ENCODE measurements around the gene VWA8. TPM values are rescaled to one million over a fixed set of nuclear protein-coding genes. Genes with fewer than 3 reads are reported as not detected.
A peak's percentile ranks its signal among the peaks of the same experiment; 100 is the strongest.

The VWA8 gene
- total and polyA plus RNA-seq, 4 donors = 7.1 to 50.3 (median 12.4) TPM

DNA sequence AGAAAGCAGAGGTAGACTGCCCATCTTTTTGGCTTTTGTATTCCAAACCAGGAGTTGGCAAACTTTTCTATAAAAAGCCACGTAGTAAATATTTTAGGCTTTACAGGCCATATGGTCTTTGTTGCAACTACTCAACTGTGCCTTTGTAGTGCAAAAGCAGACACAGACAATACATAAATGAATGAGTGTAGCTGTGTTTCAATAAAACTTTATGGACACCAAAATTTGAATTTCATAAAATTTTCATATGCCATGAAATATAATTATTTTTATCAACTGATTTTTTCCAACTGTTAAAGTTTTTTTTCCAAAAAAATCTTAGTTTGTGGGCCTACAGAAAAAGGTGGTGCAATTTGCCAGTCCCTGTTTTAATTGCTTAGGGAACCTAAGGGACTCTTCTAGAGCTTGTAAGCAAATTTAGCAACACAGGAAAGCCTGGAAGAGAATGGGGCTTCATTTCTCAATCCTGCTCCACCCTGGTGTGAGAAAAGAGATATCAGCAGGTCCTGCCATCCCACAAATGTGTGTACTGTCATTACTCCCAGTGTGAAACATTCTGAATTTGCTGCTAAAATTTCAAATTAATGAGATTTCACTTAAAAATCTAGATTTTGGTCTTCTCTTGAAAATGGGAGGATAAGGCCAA, 309.4 kb downstream of the VWA8 start:
- no peak for DNase-seq (ENCODE audit: low spot score)
- Histone ChIP-seq H3K4me1 (ENCODE audit: control insufficient read depth in 4 of 4, insufficient read depth in 4 of 4, low read length in 3 of 4) (no peaks in the 10 kb centered on the region), H3K27ac (ENCODE audit: low read depth in 1 of 2, low read length in 2 of 2) (no peak overlapping the region), H3K9me3 (ENCODE audit: control insufficient read depth in 4 of 4, low read length in 3 of 4) (no peaks in the 10 kb centered on the region), H3K36me3 (ENCODE audit: control insufficient read depth in 4 of 4, insufficient read depth in 3 of 4, low read depth in 1 of 4, low read length in 3 of 4) (no peaks in the 10 kb centered on the region), H3K27me3 (ENCODE audit: control insufficient read depth in 4 of 4, insufficient read depth in 4 of 4, low read length in 3 of 4) (no peaks in the 10 kb centered on the region), H3K9ac (ENCODE audit: low read depth in 1 of 2, low read length in 2 of 2) (no peak overlapping the region), H3K4me3 (ENCODE audit: low read depth in 1 of 3, low read length in 3 of 3) (no peak overlapping the region)
- no peak for TF ChIP-seq RAD21 (IDR thresholded peaks at IDR 0.05)
- TF ChIP-seq, protein P1, sequence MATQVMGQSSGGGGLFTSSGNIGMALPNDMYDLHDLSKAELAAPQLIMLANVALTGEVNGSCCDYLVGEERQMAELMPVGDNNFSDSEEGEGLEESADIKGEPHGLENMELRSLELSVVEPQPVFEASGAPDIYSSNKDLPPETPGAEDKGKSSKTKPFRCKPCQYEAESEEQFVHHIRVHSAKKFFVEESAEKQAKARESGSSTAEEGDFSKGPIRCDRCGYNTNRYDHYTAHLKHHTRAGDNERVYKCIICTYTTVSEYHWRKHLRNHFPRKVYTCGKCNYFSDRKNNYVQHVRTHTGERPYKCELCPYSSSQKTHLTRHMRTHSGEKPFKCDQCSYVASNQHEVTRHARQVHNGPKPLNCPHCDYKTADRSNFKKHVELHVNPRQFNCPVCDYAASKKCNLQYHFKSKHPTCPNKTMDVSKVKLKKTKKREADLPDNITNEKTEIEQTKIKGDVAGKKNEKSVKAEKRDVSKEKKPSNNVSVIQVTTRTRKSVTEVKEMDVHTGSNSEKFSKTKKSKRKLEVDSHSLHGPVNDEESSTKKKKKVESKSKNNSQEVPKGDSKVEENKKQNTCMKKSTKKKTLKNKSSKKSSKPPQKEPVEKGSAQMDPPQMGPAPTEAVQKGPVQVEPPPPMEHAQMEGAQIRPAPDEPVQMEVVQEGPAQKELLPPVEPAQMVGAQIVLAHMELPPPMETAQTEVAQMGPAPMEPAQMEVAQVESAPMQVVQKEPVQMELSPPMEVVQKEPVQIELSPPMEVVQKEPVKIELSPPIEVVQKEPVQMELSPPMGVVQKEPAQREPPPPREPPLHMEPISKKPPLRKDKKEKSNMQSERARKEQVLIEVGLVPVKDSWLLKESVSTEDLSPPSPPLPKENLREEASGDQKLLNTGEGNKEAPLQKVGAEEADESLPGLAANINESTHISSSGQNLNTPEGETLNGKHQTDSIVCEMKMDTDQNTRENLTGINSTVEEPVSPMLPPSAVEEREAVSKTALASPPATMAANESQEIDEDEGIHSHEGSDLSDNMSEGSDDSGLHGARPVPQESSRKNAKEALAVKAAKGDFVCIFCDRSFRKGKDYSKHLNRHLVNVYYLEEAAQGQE (IDR thresholded peaks at IDR 0.05) = no peak
- TF ChIP-seq, protein P2, sequence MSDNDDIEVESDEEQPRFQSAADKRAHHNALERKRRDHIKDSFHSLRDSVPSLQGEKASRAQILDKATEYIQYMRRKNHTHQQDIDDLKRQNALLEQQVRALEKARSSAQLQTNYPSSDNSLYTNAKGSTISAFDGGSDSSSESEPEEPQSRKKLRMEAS (IDR thresholded peaks at IDR 0.05) = no peak
- 93% methylated on average over 1 of the region's 1 CpG for WGBS

DNA sequence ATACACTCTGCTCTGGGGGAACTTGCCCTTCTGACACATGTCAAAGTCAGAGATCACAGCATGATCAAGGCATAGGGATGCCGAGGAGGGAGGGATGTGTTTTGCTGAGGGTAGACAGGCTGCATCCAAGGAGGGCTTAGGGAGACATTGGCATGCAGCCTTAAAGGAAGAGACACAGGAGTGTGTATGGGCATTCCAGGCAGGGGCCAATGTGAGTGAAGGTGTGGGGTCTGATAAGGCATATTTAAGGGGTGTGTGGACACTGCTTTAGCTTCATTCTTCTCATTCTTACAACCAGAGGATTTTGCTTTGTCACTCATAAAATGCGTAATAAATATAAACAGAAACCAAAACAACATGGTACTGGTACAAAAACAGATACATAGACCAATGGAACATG, 310.2 kb downstream of the VWA8 start:
- Histone ChIP-seq H3K9me3 (ENCODE audit: control insufficient read depth in 4 of 4, low read length in 3 of 4) (no peaks in the 10 kb centered on the region), H3K36me3 (ENCODE audit: control insufficient read depth in 4 of 4, insufficient read depth in 3 of 4, low read depth in 1 of 4, low read length in 3 of 4) (no peaks in the 10 kb centered on the region), H3K4me3 (ENCODE audit: low read depth in 1 of 3, low read length in 3 of 3) (no peak overlapping the region), H3K9ac (ENCODE audit: low read depth in 1 of 2, low read length in 2 of 2) (no peak overlapping the region), H3K27ac (ENCODE audit: low read depth in 1 of 2, low read length in 2 of 2) (no peak overlapping the region), H3K27me3 (ENCODE audit: control insufficient read depth in 4 of 4, insufficient read depth in 4 of 4, low read length in 3 of 4) (no peaks in the 10 kb centered on the region), H3K4me1 (ENCODE audit: control insufficient read depth in 4 of 4, insufficient read depth in 4 of 4, low read length in 3 of 4) (peaks cover 0 to 4% (median 3%) of the 10 kb centered on the region in 4 donors)
- no peak for DNase-seq (ENCODE audit: low spot score)
- WGBS = 97% methylated on average over 2 of the region's 2 CpGs
- no peak for TF ChIP-seq NR2F2 (IDR thresholded peaks at IDR 0.05)
- TF ChIP-seq FOXA2 (IDR thresholded peaks at IDR 0.05) = no peak
- TF ChIP-seq, protein P3, sequence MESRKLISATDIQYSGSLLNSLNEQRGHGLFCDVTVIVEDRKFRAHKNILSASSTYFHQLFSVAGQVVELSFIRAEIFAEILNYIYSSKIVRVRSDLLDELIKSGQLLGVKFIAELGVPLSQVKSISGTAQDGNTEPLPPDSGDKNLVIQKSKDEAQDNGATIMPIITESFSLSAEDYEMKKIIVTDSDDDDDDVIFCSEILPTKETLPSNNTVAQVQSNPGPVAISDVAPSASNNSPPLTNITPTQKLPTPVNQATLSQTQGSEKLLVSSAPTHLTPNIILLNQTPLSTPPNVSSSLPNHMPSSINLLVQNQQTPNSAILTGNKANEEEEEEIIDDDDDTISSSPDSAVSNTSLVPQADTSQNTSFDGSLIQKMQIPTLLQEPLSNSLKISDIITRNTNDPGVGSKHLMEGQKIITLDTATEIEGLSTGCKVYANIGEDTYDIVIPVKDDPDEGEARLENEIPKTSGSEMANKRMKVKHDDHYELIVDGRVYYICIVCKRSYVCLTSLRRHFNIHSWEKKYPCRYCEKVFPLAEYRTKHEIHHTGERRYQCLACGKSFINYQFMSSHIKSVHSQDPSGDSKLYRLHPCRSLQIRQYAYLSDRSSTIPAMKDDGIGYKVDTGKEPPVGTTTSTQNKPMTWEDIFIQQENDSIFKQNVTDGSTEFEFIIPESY (IDR thresholded peaks at IDR 0.05) = no peak
- TF ChIP-seq YY1 (IDR thresholded peaks at IDR 0.05) = no peak
- TF ChIP-seq GABPA (IDR thresholded peaks at IDR 0.05 in 1 of 2, conservative IDR thresholded peaks at IDR 0.05 in 1 of 2) = no peak
- no peak for TF ChIP-seq RXRA (IDR thresholded peaks at IDR 0.05)
- TF ChIP-seq HNF4A (conservative IDR thresholded peaks at IDR 0.05) = no peak
- TF ChIP-seq, protein P4, sequence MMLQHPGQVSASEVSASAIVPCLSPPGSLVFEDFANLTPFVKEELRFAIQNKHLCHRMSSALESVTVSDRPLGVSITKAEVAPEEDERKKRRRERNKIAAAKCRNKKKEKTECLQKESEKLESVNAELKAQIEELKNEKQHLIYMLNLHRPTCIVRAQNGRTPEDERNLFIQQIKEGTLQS (IDR thresholded peaks at IDR 0.05) = no peak
- TF ChIP-seq SP1 (IDR thresholded peaks at IDR 0.05) = no peak

DNA sequence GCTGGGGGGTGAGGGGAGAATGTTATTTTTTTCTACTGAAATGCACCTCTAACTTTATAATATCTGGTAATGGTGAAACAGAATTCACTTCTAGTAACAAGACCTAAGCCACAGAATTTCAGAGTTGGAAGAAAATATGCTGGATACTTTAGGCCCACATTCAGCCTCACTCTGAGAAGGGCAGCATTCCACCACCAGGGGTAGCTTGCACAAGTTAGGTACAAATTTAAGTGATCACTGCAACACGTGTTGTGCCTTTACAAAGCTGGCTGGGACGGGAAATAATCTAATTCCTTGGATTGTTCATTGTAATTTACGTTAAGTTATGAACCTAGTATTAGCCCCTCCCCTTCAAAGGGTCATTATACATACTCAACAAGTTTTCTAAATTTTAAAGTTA, 311.2 kb downstream of the VWA8 start:
- no peaks in the 10 kb centered on the region for H3K9me3 ChIP-seq (ENCODE audit: control insufficient read depth in 4 of 4, low read length in 3 of 4)
- no peak overlapping the region for H3K9ac ChIP-seq (ENCODE audit: low read depth in 1 of 2, low read length in 2 of 2)
- no peaks in the 10 kb centered on the region for H3K36me3 ChIP-seq (ENCODE audit: control insufficient read depth in 4 of 4, insufficient read depth in 3 of 4, low read depth in 1 of 4, low read length in 3 of 4)
- no peak for DNase-seq (ENCODE audit: low spot score)
- 88% methylated on average over 3 of the region's 3 CpGs for WGBS
- H3K4me3 ChIP-seq (ENCODE audit: low read depth in 1 of 3, low read length in 3 of 3) = no peak overlapping the region
- H3K4me1 ChIP-seq (ENCODE audit: control insufficient read depth in 4 of 4, insufficient read depth in 4 of 4, low read length in 3 of 4) = peaks cover 0 to 8% (median 3%) of the 10 kb centered on the region in 4 donors
- H3K27ac ChIP-seq (ENCODE audit: low read depth in 1 of 2, low read length in 2 of 2) = no peak overlapping the region
- TF ChIP-seq, protein P5, sequence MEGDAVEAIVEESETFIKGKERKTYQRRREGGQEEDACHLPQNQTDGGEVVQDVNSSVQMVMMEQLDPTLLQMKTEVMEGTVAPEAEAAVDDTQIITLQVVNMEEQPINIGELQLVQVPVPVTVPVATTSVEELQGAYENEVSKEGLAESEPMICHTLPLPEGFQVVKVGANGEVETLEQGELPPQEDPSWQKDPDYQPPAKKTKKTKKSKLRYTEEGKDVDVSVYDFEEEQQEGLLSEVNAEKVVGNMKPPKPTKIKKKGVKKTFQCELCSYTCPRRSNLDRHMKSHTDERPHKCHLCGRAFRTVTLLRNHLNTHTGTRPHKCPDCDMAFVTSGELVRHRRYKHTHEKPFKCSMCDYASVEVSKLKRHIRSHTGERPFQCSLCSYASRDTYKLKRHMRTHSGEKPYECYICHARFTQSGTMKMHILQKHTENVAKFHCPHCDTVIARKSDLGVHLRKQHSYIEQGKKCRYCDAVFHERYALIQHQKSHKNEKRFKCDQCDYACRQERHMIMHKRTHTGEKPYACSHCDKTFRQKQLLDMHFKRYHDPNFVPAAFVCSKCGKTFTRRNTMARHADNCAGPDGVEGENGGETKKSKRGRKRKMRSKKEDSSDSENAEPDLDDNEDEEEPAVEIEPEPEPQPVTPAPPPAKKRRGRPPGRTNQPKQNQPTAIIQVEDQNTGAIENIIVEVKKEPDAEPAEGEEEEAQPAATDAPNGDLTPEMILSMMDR (IDR thresholded peaks at IDR 0.05; ENCODE audit: low read depth, low read length, missing input control) = peak; percentile 13
- TF ChIP-seq RAD21 (IDR thresholded peaks at IDR 0.05) = peak in 1 of 2 donors; percentile 32
- no peak for TF ChIP-seq HNF4G (IDR thresholded peaks at IDR 0.05)
- no peaks in the 10 kb centered on the region for H3K27me3 ChIP-seq (ENCODE audit: control insufficient read depth in 4 of 4, insufficient read depth in 4 of 4, low read length in 3 of 4)
